ENCODE data around the gene METTL26.

DNA sequence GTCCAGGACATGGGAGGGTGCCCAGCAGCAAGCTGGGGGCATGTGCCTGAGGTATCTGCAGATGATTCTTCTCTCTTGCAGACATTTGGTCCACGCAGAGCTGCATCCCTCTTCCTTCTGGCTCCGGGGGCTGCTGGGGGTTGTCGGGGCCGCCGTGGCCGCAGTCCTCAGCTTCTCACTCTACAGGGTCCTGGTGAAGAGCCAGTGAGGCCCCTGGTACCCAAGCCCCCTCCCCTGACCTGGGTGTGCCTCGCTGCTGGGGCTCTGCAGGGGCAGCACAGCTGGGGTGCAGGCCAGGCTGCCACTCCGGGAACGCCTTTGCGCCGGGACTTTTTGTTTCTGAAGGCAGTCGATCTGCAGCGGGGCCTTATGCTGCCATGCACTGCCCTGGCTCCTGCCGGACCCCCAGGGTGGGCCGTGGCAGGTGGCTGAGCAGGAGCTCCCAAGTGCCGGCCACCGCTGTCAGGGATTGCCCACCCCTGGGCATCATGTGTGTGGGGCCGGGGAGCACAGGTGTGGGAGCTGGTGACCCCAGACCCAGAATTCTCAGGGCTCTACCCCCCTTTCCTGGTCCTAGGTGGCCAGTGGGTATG, 37.4 kb upstream of the METTL26 start:
- TF ChIP-seq, protein P1, sequence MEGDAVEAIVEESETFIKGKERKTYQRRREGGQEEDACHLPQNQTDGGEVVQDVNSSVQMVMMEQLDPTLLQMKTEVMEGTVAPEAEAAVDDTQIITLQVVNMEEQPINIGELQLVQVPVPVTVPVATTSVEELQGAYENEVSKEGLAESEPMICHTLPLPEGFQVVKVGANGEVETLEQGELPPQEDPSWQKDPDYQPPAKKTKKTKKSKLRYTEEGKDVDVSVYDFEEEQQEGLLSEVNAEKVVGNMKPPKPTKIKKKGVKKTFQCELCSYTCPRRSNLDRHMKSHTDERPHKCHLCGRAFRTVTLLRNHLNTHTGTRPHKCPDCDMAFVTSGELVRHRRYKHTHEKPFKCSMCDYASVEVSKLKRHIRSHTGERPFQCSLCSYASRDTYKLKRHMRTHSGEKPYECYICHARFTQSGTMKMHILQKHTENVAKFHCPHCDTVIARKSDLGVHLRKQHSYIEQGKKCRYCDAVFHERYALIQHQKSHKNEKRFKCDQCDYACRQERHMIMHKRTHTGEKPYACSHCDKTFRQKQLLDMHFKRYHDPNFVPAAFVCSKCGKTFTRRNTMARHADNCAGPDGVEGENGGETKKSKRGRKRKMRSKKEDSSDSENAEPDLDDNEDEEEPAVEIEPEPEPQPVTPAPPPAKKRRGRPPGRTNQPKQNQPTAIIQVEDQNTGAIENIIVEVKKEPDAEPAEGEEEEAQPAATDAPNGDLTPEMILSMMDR (conservative IDR thresholded peaks at IDR 0.05; ENCODE audit: low read depth, low read length): no peak
- TF ChIP-seq CHD1 (IDR thresholded peaks at IDR 0.05; ENCODE audit: low read depth, low read length) (no peak), POLR2A (IDR thresholded peaks at IDR 0.05; ENCODE audit: low read depth, low read length) (no peak), RAD21 (IDR thresholded peaks at IDR 0.05; ENCODE audit: low read length) (no peak), SMC3 (IDR thresholded peaks at IDR 0.05; ENCODE audit: low read depth, low read length) (no peak), BHLHE40 (IDR thresholded peaks at IDR 0.05; ENCODE audit: low read depth, low read length) (no peak), RFX5 (IDR thresholded peaks at IDR 0.05; ENCODE audit: low read depth, low read length) (no peak), MXI1 (IDR thresholded peaks at IDR 0.05; ENCODE audit: borderline replicate concordance, low read depth, low read length) (no peak), FOS (IDR thresholded peaks at IDR 0.05; ENCODE audit: low read depth, low read length) (no peak), CEBPB (IDR thresholded peaks at IDR 0.05; ENCODE audit: low read depth, low read length) (no peak), MAFK (IDR thresholded peaks at IDR 0.05; ENCODE audit: low read depth, low read length) (no peak), RCOR1 (IDR thresholded peaks at IDR 0.05; ENCODE audit: insufficient replicate concordance, low read length) (no peak)
- TF ChIP-seq, protein P2, sequence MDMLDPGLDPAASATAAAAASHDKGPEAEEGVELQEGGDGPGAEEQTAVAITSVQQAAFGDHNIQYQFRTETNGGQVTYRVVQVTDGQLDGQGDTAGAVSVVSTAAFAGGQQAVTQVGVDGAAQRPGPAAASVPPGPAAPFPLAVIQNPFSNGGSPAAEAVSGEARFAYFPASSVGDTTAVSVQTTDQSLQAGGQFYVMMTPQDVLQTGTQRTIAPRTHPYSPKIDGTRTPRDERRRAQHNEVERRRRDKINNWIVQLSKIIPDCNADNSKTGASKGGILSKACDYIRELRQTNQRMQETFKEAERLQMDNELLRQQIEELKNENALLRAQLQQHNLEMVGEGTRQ (IDR thresholded peaks at IDR 0.05; ENCODE audit: low read depth, low read length): no peak
- TF ChIP-seq, protein P3, sequence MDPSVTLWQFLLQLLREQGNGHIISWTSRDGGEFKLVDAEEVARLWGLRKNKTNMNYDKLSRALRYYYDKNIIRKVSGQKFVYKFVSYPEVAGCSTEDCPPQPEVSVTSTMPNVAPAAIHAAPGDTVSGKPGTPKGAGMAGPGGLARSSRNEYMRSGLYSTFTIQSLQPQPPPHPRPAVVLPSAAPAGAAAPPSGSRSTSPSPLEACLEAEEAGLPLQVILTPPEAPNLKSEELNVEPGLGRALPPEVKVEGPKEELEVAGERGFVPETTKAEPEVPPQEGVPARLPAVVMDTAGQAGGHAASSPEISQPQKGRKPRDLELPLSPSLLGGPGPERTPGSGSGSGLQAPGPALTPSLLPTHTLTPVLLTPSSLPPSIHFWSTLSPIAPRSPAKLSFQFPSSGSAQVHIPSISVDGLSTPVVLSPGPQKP (IDR thresholded peaks at IDR 0.05; ENCODE audit: borderline replicate concordance, low read depth, low read length): no peak

All from IMR-90 (cell line).